Stimulated activated naive CD8-positive, alpha-beta T cell treated with anti-CD3 and anti-CD28 coated beads, Interleukin-15, Interleukin-2, amounts not matched to agents 100 U/mL and 50 U/mL, for 24 hours (primary cell): ENCODE results near the gene ZNF182.
"Not testable (repeated sequence)": the region's sequence is repeated elsewhere in the genome, so short reads cannot be mapped to it uniquely, and the experiment has no call there.

Experiments
- ATAC-seq: fragments of 150-1000 bp; cut with Tn5 transposase; one replicate; pipeline ENCODE4 v1.10.0; 2021
- DNase-seq: peaks from one replicate; pipeline ENCODE4 v3.0.0; 2021

ZNF182 gene

DNA sequence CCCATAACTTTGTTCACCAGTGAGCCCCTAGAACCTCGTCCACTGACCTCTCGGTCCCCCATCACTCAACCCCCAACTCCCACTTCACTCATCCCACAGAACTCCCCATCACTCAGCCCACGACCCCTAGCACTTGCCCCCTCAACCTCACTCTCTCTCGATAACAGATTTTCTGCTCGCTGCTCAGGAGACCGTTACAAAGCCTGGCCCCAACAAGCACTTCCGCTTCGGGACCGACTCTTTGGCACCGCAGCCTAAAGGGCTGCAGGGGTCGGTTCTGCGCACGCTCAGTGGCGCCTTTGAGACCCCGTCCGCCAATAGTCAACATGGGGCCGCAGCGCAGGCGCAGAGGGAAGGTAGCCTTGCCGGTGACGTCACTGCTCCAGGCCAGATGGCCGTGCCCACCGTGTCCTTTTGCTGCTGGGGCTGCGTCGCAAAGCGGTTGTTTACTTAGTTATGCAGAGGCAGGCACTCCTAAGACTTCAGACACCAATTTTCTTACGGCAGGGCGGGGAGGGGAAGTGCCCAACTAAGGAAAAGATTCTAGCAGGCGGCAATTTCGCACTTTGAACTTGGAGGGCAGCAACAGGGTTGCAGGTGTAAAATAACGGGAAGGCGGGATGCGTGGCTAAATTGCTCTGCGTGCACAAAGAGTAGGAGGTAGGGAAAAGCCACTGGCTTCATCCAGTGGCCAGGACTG, at the start of gene ZNF182:
Gene ZNF182, minus strand, starts transcription at position 232 of the 700 bp plus-strand sequence. CDS start 1,380 bp downstream, outside the sequence.
- ATAC-seq (peak; percentile 96), DNase-seq (peak; percentile 91)

DNA sequence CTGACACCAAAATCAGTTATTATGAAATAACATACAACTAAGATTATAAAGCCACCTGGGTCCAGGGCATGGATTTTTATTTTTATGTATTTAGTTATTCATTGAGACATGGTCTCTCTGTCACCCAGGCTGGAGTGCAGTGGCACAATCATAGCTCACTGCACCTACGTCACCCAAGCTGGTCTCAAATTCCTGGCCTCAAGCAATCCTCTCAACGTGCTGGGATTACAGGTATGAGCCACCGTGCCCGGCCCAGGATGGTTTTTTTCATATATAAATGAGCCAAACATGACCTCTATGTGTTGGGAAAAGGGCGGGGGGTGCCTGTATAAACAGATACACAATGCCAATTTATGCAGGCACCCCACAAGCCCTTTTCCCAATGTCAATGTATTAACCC, 43.1 kb upstream of the ZNF182 start:
- DNase-seq, result no peak
- ATAC-seq, result no peak

DNA sequence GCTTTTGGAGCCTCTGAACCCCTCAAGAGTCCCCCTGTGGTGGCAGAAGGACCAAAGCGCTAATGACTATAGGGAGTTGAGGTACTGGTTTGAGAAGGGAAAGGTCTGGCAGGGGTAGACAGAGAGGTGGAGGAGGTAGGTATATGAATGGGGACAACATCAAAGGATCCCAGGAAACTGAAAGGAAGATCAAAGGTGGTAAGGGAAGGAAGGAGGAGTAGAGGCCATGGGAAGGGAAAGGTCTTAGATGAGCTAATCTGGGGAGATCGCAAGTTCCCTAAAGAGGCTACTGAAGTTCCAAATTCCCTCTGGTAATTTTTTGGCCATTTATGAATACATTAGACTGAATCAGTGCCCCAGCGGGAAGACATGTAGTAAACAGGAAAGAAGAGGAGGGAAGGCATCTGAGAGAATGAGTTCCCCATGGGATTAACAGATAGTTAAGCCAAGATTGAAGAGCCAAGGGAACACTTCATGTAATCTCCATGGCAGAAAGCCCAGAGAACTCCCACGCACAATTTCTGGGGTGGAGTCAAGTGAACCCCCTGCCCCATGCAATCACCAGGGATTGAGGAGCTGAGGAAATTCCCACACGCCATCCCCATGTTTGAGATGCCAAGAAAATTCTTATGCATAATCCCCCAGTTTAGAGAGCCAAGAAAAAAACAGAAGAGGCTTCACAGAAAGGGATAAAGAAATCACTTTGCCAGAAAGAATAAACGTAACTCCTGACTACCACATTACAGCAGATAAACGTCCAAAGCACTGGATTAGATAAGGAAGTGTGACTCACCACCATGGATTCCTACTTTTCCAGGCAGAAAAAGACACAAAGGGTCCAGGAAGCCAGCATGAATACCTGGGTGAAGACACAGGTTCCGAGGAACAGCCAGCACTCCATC, 41.9 kb upstream of the ZNF182 start:
- ATAC-seq, result no peak
- DNase-seq, result no peak

DNA sequence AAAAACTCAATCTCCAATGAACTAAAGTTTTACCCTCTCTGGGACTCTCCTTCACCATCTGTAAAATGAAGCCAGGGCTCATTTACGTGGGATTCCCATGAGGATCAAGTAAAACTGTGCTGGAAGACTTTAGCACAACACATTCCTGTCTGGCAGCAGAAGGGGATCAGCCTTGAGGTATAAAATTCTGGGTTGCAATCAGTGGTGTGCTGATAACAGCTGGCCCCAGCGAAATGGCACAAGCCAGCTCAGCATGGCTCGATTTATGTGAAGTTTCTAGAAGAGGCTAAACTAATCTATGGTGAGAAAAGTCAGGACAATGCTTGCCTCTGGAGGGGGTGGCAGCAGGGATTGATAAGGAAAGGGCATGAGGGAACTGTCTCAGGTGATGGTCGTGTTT, 39.3 kb upstream of the ZNF182 start:
- DNase-seq, result no peak
- ATAC-seq, result no peak

DNA sequence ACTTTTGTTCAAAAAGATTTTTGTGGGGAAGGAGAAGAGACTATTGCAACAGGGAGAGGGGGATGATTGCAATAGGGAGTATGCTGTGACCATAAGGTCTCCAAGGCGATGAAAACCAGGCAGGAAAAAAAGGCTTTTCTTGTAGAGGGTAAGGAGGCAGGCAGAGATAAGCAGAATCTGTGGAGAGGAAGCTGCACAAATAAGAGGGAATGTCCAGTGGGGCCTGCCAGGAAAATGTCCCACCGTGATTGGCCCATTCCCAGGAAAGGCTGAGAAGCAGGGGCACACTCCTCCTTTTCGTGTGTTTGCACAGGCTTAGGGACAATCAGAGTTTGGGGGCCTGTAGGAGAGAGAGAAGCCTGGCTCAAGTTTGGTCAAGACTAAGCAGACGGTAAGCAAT, 32.1 kb upstream of the ZNF182 start:
- ATAC-seq, result no peak
- DNase-seq, result no peak

DNA sequence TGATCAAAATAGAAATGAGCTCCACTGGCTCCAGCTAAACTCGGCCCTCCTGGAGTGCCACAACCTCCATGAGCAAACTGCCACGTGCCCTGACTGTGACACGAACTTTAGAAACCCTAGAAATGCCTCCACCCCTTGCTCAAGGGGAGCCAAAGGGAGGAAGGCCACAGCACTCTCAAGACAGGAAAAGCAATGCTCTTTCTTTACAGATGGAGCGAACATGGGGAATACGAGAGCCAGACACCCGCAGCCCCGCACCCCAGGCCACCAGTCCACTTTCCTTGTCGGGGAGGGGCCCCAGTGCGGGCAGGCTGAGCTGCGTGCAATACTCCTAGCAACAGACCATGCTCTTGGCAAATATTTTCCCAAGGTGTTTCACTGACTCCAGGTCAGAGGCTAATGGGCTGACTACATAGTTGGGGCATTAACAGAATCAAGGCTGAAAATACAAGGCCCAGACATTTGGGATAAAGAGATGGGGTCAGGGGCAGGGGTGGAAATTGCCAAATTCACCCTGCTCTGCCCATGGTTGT, 26.9 kb upstream of the ZNF182 start:
- not testable (repeated sequence) for DNase-seq

DNA sequence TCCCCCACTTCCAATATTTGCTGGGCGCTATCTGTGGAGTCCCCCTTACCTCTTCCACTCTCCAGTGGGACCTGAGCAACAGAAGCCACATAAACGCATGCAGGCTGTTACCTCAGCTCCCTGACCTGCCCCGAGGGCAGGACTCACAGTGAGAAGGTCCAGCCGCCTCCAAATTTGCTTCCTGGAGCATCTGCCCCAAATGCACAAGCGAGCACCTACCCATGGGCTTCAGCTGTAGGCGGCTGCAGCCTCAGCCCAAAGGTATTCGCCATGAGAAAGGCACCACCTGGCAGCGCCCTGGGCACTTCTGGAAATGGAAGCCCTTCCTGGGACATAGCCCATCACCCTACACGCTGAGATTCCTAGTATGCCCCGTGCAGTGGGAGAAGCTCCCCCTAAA, 26.4 kb upstream of the ZNF182 start:
- no peak for DNase-seq
- ATAC-seq, result no peak

More for the DNA sequence above, 26.9 kb upstream of the ZNF182 start:
- ATAC-seq, result not testable (repeated sequence)

DNA sequence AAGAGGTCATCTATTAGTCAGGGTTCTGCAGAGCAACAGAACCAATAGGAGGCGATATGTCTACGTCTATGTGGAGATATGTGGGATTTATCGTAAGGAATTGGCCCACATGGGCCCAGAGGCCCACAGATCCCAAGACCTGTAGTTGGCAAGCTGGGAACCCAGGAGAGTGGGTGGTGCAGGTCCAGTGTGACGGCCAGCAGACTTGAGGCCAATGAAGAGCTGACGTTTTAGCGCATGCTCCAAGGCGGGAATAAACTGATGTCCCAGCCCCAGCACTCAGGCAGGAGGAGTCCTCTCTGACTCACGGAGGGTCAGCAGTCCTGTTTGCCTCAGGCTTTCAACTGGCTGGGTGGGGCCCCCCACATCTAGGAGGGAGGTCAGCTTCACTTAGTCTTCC, 24.3 kb upstream of the ZNF182 start:
- DNase-seq (no peak), ATAC-seq (no peak)

DNA sequence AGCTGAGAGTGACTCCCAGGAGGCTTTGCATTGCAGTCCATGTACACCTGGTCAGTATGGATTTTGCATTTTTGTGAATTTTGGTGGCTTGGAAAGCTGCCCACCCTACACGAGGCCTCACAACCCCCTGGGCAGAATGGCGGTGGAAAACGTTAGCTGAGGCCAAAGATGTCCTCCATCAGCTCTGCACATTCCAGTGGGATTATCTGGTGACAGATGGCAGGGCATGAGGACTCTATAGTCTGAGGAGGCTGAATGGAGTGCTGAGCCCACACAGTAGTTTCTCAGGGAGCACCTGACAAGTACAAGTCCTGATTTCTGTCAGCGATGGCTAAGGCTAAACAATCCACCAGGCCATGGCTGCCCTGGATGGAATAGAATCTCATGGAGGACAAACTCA, 23.8 kb upstream of the ZNF182 start:
- ATAC-seq, DNase-seq: not testable (repeated sequence)

DNA sequence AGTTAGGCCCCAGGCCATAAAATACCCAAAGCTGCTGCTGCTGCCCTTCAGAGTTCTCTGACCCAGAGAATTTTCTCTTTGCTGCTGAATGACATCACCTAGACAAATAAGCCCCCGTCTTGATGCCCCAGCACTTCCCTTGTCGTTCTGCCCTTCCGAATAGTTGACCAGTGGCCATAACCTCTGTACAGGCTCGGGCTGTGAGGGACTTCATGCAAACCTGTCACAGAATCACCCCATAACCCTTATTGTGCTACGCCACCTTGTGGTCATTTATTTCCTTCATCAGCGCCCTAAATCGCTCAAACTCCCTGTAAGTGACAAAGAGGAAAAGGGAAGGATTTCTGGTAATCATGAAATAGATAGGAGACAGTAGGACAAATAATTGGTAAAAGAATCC, 21.8 kb upstream of the ZNF182 start:
- no peak for ATAC-seq

DNA sequence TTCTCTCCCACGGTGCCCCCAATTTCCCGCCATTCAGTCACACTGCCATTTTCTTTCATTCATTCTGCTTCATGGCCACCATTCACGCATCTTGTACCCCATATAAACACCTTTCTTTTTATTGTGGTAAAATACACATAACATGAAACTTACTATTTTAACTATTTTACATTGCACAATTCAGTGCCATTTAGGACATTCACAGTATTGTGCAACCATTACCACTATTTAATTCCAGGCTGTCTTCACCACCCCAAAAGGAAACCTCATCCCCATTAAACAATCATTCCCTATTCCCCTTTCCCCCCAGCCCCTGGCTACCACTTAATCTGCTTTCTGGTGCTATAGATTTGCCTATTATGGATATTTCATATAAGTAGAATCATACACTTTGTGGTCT, 18.9 kb upstream of the ZNF182 start:
- ATAC-seq (no peak), DNase-seq (no peak)

More for the DNA sequence above, 21.8 kb upstream of the ZNF182 start:
- peak; percentile 26 for DNase-seq

DNA sequence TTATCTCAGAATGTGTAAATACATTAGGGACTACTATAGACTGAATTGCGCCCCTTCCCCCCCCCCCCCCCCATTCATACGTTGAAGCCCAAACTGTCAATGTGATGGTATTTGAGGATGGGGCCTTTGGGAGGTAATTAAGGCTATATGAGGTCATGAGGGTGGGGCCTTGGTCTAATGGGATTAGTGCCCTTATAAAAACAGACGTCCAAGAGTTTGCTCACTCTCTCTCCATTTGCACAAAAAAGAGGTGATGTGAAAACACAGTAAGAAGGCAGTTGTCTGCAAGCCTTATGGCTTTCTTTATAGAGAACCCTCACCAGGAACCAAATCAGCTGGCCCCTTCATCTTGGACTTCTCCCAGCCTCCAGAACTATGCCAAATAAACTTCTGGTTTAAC, 18.3 kb upstream of the ZNF182 start:
- ATAC-seq (no peak), DNase-seq (no peak)

DNA sequence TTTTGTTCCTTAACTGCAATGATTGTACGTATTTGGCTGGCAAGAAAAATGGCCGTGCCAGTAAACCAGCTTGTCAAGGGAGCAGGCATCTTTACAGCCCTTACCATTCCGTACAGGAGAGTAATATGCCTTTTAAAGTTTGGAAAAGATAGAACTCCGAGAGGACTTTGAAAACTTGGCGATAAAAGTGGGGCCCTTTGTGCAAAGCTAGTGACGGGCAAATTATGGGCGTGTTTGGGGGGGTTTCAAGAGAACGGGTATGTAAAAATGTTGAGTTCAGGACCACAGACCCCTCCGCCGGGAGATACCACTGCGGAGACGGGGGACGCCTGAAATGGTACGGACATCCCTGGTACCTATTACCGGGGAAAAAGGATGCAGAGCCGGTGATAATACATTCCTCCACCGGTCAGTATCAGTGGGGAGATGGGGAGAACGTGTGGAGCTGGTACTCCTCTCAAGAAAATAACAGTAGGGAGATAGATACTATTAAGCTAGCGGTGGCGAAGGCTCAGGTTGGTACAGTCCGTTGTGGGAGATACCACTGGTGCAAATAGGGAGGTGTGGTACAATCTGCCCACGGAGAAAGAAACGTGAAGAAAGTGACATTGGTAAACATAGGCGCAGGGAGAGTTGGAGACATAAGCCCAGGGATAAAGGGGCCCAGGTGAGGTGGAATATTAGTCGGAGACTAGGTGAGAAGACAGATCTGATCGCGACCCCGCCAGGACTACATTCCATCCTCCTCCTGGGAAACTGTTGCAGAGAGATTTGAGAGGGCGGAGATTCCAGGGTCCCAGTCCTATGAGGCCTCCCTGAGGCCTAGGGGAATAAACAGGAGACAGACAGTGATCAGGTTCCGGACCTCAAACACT, 17.5 kb upstream of the ZNF182 start:
- peak; percentile 77 for DNase-seq
- peak; percentile 53 for ATAC-seq

DNA sequence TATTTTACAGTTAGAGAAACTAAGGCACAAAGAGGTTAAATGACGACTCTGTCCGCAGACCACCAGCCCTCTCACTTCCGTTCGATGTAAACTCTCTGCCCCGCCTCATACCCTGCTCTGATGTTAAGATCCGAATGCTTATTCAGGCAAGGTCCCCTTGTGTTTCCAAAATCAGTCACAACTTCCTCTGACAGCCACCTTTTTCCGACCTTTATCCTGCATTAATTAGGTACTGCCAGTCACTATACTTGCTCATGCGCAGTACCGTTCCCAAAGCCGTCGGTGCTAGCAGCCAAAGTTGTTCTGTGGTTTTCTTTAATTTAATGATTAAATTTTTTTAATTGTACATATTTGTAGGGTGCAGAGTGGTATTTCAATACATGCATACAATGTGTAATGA, 16.7 kb upstream of the ZNF182 start:
- ATAC-seq (peak; percentile 77), DNase-seq (peak; percentile 24)

DNA sequence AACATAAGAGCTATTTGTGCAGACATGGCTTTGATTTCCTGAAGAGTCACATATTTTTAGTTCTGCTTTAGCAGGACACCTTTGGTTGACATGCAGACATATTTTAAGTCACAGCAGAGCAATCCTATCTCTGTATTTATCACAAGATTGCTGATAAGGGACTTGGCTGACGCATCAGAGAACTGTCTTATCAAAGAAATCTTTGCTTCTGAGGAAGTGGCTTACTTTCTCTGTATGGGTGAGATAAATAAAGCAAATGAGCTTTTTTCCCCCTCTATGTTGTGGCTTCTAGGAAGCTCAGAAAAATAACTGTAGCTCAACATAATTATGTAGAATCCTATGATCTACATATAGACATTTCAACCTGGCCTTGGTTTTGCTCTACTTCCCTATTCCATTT, 16.1 kb upstream of the ZNF182 start:
- not testable (repeated sequence) for DNase-seq
- ATAC-seq, result peak; percentile 36

DNA sequence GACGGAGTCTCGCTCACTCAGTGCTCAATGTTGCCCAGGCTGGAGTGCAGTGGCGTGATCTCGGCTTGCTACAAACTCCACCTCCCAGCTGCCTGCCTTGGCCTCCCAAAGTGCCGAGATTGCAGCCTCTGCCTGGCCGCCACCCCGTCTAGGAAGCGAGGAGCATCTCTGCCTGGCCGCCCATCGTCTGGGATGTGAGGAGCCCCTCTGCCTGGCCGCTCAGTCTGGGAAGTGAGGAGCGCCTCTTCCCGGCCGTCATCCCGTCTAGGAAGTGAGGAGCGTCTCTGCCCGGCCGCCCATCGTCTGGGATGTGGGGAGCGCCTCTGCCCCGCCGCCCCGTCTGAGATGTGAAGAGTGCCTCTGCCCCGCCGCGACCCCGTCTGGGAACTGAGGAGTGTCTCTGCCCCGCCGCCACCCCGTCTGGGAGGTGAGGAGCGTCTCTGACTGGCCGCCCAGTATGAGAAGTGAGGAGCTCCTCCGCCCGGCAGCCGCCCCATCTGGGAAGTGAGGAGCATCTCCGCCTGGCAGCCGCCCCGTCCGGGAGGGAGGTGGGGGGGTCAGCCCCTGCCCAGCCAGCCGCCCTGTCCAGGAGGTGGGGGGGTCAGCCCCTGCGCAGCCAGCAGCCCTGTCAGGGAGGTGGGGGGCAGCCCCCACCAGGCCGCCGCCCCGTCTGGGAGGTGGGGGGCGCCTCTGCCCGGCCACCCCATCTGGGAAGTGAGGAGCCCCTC, 13.0 kb upstream of the ZNF182 start:
- DNase-seq, ATAC-seq: not testable (repeated sequence)

DNA sequence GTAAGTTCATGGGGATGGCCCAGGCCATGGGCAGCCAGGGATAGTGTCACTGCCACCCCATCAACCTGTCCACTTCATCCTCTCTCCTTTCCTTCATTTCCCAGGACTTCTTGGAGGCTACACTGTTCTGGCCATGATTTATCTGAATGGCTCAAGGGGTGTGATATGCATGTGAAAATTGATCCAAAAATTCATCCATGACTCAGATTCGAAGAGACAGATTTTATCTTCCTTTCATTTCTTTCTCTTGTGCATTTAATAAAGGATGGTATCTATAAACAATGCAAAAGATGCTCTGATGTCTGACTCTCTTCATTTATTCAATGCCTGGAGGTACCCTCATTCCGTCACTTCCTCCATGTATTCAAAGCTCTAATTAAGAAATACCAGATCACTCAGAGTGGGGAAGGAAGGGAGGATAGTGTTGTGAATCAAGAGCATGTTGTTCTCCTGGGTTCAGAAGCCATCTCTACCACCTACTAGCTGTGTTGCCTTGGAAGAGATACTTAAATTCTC, 5.7 kb upstream of the ZNF182 start:
- not testable (repeated sequence) for ATAC-seq, DNase-seq

DNA sequence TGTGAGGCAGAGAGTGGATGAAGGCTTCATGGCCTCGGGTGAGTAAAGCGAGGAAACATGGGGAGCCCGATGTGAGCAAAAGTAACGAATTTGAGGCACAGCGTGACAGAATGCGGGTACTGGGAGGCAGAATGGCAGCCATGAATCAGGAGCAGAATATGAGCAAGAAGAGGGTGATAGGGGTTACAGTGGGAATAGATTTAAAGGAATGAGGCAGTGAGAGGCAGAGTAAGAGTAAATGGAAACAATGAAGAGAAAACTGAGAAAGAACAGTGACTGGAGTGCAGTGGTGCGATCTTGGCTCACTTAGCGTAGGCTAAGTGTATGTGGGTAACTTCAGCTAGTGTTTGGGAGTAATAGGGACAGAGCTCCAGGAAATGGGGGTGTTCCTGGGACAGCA, 2.9 kb upstream of the ZNF182 start, which contains the start of gene SPACA5:
Gene SPACA5, plus strand, starts transcription at position 301 of the 400 bp plus-strand sequence. CDS start 815 bp downstream, outside the sequence.
- ATAC-seq, DNase-seq: not testable (repeated sequence)

DNA sequence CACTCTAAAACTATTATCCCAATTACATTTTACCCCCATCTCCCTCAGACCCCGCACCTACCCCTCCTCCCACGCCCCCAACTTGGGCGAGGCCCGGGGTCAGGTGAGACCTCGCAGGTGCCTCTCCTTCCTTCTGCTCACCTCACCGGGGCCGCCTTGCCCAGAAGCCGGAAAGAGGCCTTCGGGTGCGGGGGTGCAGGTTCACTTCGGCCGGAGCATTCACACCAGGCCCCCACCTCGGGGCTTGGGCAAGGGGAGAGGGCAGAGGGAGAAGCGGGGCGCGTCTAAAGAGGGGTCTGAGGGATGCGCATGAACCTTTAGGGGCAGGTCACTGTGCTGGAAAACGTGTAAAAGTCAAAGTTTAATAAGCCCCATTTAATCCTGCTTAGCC, 427 bp downstream of the ZNF182 start:
- ATAC-seq (no peak), DNase-seq (peak; percentile 13)

DNA sequence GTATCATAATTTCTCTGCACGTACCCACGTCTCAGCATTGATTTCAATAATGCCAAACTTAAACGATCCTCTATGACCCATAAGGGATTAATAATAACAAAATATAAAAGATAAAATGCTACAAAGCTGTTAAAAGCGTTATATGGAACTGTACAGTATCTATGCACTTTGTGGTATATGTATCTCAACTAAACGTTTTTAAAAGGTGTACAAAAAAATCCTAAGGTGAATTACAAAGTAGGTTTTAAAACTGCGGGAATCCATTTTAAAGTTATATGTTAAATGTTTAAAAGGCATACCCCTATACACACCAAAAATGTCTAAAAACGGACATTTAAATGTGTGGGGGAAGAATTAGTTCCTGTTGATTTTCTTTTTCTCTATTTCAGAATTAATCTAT, 860 bp downstream of the ZNF182 start:
- no peak for ATAC-seq
- DNase-seq, result no peak

DNA sequence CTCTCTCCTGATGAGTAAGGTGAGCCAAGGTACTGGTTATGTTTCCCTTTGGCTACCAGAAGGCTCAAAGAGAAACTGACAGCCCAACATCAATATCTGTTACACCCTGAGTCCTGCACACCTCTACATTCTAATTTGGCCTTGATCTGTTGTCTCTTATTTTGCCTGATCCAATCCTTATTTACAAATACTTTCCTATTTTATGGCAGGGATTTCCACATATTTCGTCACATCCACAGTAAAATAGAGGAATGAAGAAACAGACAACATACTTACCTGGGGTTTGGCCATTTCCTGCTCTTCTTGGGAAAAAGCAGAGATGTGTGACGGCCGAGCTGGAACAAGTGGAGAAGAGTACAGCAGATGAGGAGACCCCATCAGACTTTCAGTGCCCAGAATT, 1.5 kb downstream of the ZNF182 start:
- DNase-seq (no peak), ATAC-seq (no peak)
